HG03025 (cell line): ENCODE data around the gene DNAJB12.
"Not testable (repeated sequence)": the region's sequence is repeated elsewhere in the genome, so short reads cannot be mapped to it uniquely, and the experiment has no call there.

Experiments
- ATAC-seq: cut with Tn5 transposase; IDR thresholded peaks from one replicate; pipeline ENCODE4 v1.9.1; 2021; ENCODE audit warnings: mild to moderate bottlenecking, moderate library complexity; ENCODE audit not compliant: unreplicated experiment, low FRiP score

Gene DNAJB12

GRCh38 chr10:72355214-72355555 is 466 bp upstream of the DNAJB12 start:
- no peak for ATAC-seq

GRCh38 chr10:72353965-72354355 is 759 bp downstream of the DNAJB12 start:
- no peak for ATAC-seq

GRCh38 chr10:72353028-72353964 is 1.4 kb downstream of the DNAJB12 start:
- no peak for ATAC-seq

GRCh38 chr10:72351479-72351878 is 3.2 kb downstream of the DNAJB12 start:
- ATAC-seq = no peak

- ATAC-seq = no peak
Measured at GRCh38 chr10:72349438-72349837, 5.3 kb downstream of the DNAJB12 start.

GRCh38 chr10:72348282-72348681 is 6.4 kb downstream of the DNAJB12 start:
- no peak for ATAC-seq

- not testable (repeated sequence) for ATAC-seq
Measured at GRCh38 chr10:72346117-72346516, 8.6 kb downstream of the DNAJB12 start.

- ATAC-seq = no peak
Measured at GRCh38 chr10:72344932-72345331, 9.8 kb downstream of the DNAJB12 start.

- no peak for ATAC-seq
Measured at GRCh38 chr10:72342911-72343310, 11.8 kb downstream of the DNAJB12 start.

- no peak for ATAC-seq
Measured at GRCh38 chr10:72340510-72341261, 14.0 kb downstream of the DNAJB12 start.

GRCh38 chr10:72338180-72338579 is 16.5 kb downstream of the DNAJB12 start:
- ATAC-seq = no peak

GRCh38 chr10:72337722-72338121 is 17.0 kb downstream of the DNAJB12 start:
- no peak for ATAC-seq

GRCh38 chr10:72337039-72337629 is 17.6 kb downstream of the DNAJB12 start:
- no peak for ATAC-seq

- no peak for ATAC-seq
Measured at GRCh38 chr10:72336259-72337038, 18.3 kb downstream of the DNAJB12 start.

GRCh38 chr10:72335394-72336258 is 19.1 kb downstream of the DNAJB12 start:
- ATAC-seq = no peak

GRCh38 chr10:72334825-72335393 is 19.8 kb downstream of the DNAJB12 start:
- ATAC-seq = no peak

GRCh38 chr10:72334196-72334824 is 20.4 kb downstream of the DNAJB12 start:
- no peak for ATAC-seq

GRCh38 chr10:72333112-72334015 is 21.4 kb downstream of the DNAJB12 start:
- no peak for ATAC-seq
